ENCODE results near the gene HES5.

- no peak for TF ChIP-seq POLR2A (IDR thresholded peaks at IDR 0.05)
- TF ChIP-seq, protein P1, sequence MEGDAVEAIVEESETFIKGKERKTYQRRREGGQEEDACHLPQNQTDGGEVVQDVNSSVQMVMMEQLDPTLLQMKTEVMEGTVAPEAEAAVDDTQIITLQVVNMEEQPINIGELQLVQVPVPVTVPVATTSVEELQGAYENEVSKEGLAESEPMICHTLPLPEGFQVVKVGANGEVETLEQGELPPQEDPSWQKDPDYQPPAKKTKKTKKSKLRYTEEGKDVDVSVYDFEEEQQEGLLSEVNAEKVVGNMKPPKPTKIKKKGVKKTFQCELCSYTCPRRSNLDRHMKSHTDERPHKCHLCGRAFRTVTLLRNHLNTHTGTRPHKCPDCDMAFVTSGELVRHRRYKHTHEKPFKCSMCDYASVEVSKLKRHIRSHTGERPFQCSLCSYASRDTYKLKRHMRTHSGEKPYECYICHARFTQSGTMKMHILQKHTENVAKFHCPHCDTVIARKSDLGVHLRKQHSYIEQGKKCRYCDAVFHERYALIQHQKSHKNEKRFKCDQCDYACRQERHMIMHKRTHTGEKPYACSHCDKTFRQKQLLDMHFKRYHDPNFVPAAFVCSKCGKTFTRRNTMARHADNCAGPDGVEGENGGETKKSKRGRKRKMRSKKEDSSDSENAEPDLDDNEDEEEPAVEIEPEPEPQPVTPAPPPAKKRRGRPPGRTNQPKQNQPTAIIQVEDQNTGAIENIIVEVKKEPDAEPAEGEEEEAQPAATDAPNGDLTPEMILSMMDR (IDR thresholded peaks at IDR 0.05 in 8 of 11, conservative IDR thresholded peaks at IDR 0.05 in 3 of 11): no peak
These were observed 49.7 kb downstream of the HES5 start for GRCh38 chr1:2480236-2480985.

All from spleen (tissue), 7 donors.